Loucy (cell line): ENCODE data around the gene NPHP4.

Experiments used
- EZH2phosphoT487 ChIP-seq: fragments of 200-600 bp; IDR thresholded peaks from 2 replicates; pipeline ENCODE4 v1.6.1; 2018; ENCODE audit warnings: antibody characterized with exemption, mild to moderate bottlenecking, moderate library complexity, borderline replicate concordance
- TF ChIP-seq, protein P1 (sequence below): fragments of 200-600 bp; sonication (generic); conservative IDR thresholded peaks from 2 replicates; pipeline ENCODE4 v1.5.1; 2014; ENCODE audit warnings: mild to moderate bottlenecking, antibody characterized with exemption, low read length

DNA sequence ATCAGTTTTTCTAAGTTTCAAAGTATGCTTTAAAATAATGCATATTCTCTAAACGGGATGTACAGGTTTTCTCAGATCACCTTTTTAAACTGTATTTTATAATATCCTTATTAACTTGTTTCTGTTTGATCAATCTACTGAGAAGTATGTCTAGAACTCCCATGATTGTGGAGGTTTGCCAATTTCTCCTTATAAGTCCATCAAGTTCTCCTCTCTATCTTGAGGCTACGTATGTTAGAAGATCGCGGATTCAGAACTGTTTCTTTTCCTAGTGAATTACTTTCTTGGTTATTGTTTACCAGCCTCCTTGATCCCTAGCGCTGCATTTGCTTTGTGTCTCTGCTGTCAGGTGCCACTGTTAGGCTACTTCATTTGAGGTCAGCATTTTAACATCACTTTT, 89.2 kb downstream of the NPHP4 start:
- TF ChIP-seq, protein P1, sequence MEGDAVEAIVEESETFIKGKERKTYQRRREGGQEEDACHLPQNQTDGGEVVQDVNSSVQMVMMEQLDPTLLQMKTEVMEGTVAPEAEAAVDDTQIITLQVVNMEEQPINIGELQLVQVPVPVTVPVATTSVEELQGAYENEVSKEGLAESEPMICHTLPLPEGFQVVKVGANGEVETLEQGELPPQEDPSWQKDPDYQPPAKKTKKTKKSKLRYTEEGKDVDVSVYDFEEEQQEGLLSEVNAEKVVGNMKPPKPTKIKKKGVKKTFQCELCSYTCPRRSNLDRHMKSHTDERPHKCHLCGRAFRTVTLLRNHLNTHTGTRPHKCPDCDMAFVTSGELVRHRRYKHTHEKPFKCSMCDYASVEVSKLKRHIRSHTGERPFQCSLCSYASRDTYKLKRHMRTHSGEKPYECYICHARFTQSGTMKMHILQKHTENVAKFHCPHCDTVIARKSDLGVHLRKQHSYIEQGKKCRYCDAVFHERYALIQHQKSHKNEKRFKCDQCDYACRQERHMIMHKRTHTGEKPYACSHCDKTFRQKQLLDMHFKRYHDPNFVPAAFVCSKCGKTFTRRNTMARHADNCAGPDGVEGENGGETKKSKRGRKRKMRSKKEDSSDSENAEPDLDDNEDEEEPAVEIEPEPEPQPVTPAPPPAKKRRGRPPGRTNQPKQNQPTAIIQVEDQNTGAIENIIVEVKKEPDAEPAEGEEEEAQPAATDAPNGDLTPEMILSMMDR = no peak
- no peak for TF ChIP-seq EZH2phosphoT487
